Measurements from ENCODE around the gene NLGN1. TPM values are rescaled to one million over a fixed set of nuclear protein-coding genes. Genes with fewer than 3 reads are reported as not detected.

NLGN1 gene
- total RNA-seq, 3 donors from 2014 or later, result 4.4 to 12.3 (median 6.9) TPM

DNA sequence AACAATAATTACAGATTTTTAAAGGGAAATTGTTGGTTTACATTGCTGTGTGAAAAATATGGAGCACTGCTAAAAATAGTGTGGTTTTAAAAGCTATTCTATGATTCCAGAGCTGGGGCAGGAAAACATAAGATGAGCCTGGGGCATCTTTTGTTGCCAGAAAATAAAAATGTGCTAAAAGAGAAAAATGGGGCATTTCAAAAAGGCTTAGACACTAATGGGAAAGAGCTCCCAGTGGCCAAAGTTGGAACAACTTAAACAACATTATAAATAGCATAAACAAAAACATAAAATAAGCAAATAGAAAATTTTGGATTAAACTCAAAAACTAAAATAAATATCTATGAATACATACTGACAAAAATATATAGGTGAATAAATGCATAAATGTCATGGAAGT is 478.9 kb downstream of the NLGN1 start:
- Histone ChIP-seq H3K4me3 (no peak overlapping the region), H3K27ac (no peak overlapping the region), H3K36me3 (no peaks in the 10 kb centered on the region), H3K9me3 (peaks cover 0 to 1% of the 10 kb centered on the region in 2 donors), H3K27me3 (no peaks in the 10 kb centered on the region), H3K4me1 (no peaks in the 10 kb centered on the region)
- TF ChIP-seq POLR2A (IDR thresholded peaks at IDR 0.05) (no peak), POLR2AphosphoS5 (IDR thresholded peaks at IDR 0.05) (no peak)
- TF ChIP-seq, protein P1, sequence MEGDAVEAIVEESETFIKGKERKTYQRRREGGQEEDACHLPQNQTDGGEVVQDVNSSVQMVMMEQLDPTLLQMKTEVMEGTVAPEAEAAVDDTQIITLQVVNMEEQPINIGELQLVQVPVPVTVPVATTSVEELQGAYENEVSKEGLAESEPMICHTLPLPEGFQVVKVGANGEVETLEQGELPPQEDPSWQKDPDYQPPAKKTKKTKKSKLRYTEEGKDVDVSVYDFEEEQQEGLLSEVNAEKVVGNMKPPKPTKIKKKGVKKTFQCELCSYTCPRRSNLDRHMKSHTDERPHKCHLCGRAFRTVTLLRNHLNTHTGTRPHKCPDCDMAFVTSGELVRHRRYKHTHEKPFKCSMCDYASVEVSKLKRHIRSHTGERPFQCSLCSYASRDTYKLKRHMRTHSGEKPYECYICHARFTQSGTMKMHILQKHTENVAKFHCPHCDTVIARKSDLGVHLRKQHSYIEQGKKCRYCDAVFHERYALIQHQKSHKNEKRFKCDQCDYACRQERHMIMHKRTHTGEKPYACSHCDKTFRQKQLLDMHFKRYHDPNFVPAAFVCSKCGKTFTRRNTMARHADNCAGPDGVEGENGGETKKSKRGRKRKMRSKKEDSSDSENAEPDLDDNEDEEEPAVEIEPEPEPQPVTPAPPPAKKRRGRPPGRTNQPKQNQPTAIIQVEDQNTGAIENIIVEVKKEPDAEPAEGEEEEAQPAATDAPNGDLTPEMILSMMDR (IDR thresholded peaks at IDR 0.05), result no peak
- DNase-seq (ENCODE audit: low spot score in 2 of 2), result no peak
- intact Hi-C loops (cut with DNase I; ENCODE audit: low total_unique reads), result no loop called here

DNA sequence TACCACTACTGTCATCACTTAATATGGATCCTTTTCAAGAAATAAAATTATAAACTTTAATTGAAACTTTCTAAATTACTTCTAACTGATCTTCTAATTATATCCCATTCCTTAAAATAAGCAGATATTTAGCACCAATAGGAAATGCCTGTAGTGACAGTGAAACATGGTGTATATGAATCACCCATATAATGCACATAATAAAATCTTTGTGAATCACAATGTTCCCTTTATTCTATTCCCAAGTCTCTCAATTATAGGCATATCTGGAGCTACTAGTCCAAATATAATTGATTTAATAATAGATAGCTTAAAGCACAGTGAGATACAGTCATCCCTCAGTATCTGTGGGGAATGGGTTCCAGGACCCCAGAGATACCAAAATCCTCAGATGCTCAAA is 490.3 kb downstream of the NLGN1 start:
- no peak for TF ChIP-seq POLR2AphosphoS5 (IDR thresholded peaks at IDR 0.05)
- no peak for TF ChIP-seq POLR2A (IDR thresholded peaks at IDR 0.05)
- TF ChIP-seq, protein P1 (IDR thresholded peaks at IDR 0.05), result no peak
- Histone ChIP-seq H3K36me3 (no peaks in the 10 kb centered on the region), H3K27me3 (no peaks in the 10 kb centered on the region), H3K4me3 (no peak overlapping the region), H3K9me3 (no peaks in the 10 kb centered on the region), H3K4me1 (no peaks in the 10 kb centered on the region), H3K27ac (no peak overlapping the region)
- DNase-seq (ENCODE audit: low spot score in 2 of 2), result no peak
- intact Hi-C loops (cut with DNase I; ENCODE audit: low total_unique reads), result no loop called here

DNA sequence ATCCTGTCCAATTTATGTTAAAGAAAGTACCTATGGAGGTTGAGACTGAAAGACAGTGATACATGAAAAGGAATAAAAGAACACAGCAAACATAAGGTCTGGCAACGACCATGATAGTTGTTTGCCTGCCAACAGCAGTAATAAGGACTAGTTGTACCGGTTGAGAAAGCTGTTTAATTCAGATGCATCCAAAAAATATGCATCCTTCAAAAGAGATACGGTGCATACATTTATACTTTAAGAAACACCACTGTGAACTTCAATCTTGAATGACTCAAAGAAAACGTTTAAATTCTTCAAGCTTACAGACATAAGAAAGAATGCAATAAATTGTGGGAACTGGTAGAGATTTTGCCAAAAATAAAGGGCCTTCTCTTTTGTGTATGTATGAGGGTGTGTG is 492.1 kb downstream of the NLGN1 start:
- TF ChIP-seq, protein P1 (IDR thresholded peaks at IDR 0.05), result no peak
- no peak for TF ChIP-seq POLR2A (IDR thresholded peaks at IDR 0.05)
- TF ChIP-seq POLR2AphosphoS5 (IDR thresholded peaks at IDR 0.05), result no peak
- H3K36me3 ChIP-seq, result no peaks in the 10 kb centered on the region
- H3K9me3 ChIP-seq, result no peaks in the 10 kb centered on the region
- DNase-seq (ENCODE audit: low spot score in 2 of 2), result no peak
- intact Hi-C loops (cut with DNase I; ENCODE audit: low total_unique reads), result no loop called here
- H3K4me3 ChIP-seq, result no peak overlapping the region
- H3K27ac ChIP-seq, result no peak overlapping the region
- H3K27me3 ChIP-seq, result no peaks in the 10 kb centered on the region
- H3K4me1 ChIP-seq, result no peaks in the 10 kb centered on the region

DNA sequence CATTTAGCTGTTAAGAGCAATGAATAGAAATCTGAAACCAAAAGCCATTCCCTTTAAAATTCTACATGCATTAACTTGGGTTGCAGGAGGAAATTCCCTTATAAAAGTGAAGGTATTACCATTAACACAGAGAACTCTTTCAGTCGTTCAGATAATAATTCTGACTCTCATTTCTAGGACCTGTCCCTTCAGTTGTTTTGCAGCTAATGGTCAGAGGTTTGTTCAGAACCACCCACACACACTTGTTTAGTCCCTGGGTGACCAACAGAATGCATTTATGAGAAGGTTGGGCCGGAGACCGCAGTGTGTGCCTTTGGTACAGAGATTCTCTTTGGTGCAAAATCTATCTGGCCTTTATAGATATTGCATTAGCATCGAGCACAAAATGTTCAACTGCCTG is 492.5 kb downstream of the NLGN1 start:
- Histone ChIP-seq H3K9me3 (no peaks in the 10 kb centered on the region), H3K27ac (no peak overlapping the region), H3K36me3 (no peaks in the 10 kb centered on the region), H3K4me3 (no peak overlapping the region), H3K27me3 (no peaks in the 10 kb centered on the region), H3K4me1 (no peaks in the 10 kb centered on the region)
- intact Hi-C loops (cut with DNase I; ENCODE audit: low total_unique reads), result no loop called here
- DNase-seq (ENCODE audit: low spot score in 2 of 2), result no peak
- TF ChIP-seq, protein P1 (IDR thresholded peaks at IDR 0.05), result no peak
- no peak for TF ChIP-seq POLR2AphosphoS5 (IDR thresholded peaks at IDR 0.05)
- TF ChIP-seq POLR2A (IDR thresholded peaks at IDR 0.05), result no peak

DNA sequence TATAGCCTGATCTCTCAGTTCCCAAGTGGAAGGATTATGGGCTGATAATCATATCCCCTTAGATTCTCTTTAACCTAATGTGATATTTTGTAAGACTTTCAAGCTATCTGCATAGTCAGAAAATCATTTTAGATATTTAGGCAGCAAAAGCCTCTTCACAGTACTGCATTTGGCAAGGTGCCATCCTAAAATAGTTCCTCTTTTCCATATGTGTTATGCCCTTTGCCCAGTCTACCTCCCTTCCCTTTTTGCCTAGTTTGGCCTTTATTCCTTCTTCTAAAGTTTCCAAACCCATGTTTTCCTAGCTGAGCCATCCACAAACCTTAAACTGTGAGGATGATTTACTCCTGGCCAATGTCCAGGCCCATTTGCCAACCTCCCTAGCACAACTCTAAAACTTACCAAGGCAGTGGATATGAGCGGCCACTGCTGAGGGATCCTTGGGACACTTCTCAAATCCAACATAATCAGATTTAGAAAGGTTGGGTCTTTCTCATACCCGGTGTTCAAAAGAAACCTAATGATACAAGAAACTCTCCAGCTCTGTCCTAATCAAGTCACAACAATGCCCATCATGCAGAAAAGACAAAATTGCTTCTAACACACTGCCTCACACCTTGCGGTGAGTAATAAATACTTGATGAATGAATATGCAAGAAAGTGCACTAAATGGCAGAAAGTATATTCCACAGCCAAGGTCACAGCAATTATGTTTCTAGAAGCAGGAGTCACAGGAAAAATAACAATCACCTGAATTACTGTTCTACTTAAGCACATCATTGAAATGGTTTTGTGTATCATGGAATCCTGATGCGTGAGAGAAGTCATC is 493.9 kb downstream of the NLGN1 start:
- Histone ChIP-seq H3K27ac (no peak overlapping the region), H3K4me3 (no peak overlapping the region), H3K27me3 (no peaks in the 10 kb centered on the region), H3K9me3 (no peaks in the 10 kb centered on the region), H3K36me3 (no peaks in the 10 kb centered on the region), H3K4me1 (no peaks in the 10 kb centered on the region)
- no peak for DNase-seq (ENCODE audit: low spot score in 2 of 2)
- intact Hi-C loops (cut with DNase I; ENCODE audit: low total_unique reads), result no loop called here
- TF ChIP-seq, protein P1 (IDR thresholded peaks at IDR 0.05), result no peak
- TF ChIP-seq POLR2AphosphoS5 (IDR thresholded peaks at IDR 0.05), result no peak
- TF ChIP-seq POLR2A (IDR thresholded peaks at IDR 0.05), result no peak
